GM12878 (cell line): ENCODE results near the gene TRERF1. TPM values are rescaled to one million over a fixed set of nuclear protein-coding genes. Genes with fewer than 3 reads are reported as not detected.

ENCODE experiments used
- ATAC-seq: fragments of 200-7000 bp; cut with Tn5 transposase; 3 replicates; pipeline ENCODE4 v1.9.1; 2020; ENCODE audit warnings: mild to moderate bottlenecking, moderate library complexity
- BruUV-seq: library from RNA; stranded (reverse); fragments of 400-500 nt; replicated peaks from 2 replicates; lab custom pipeline; 2021; lab: Mats Ljungman, UMichigan
- CTCF ChIA-PET: fragments of 300-600 bp; sonication (Branson Sonifier 250); formaldehyde crosslinking; extraction: SDS; loops from one replicate; lab custom pipeline; 2021; ENCODE audit warnings: inconsistent platforms; lab: Yijun Ruan, JAX
- POLR2A ChIA-PET: fragments of 350-600 bp; formaldehyde crosslinking; extraction: SDS; loops from one replicate; lab custom pipeline; 2021; ENCODE audit warnings: inconsistent platforms; lab: Charles Lee
- RAD21 ChIA-PET: fragments of 300-600 bp; sonication (Branson Sonifier 250); formaldehyde crosslinking; loops from one replicate; lab custom pipeline; 2023; ENCODE audit warnings: antibody characterized with exemption; ENCODE audit not compliant: unreplicated experiment; lab: Charles Lee
- SMC1A ChIA-PET: fragments of 300-600 bp; sonication (Branson Sonifier 250); formaldehyde crosslinking; loops from one replicate; lab custom pipeline; 2023; ENCODE audit not compliant: unreplicated experiment, uncharacterized antibody; lab: Charles Lee
- DNase-seq: peaks from one replicate; pipeline ENCODE4 v3.0.0-alpha.2; 2011; ENCODE audit warnings: low read depth, low spot score
- FAIRE-seq: peaks from 3 replicates; lab custom pipeline; 2011; peaks lifted over from hg19 to GRCh38; lab: Jason Lieb, UNC
- H2AFZ ChIP-seq: 2 replicates; pipeline ENCODE4 v1.6.0; 2011; ENCODE audit warnings: low read depth, low read length, control low read depth; ENCODE audit not compliant: control insufficient read depth
- H3K27ac ChIP-seq: 2 replicates; pipeline ENCODE4 v1.5.1; 2011; ENCODE audit warnings: control low read depth; ENCODE audit not compliant: control insufficient read depth, insufficient read depth
- H3K27me3 ChIP-seq, 2 experiments: replicated peaks in 1 of 2; 2 replicates each; pipeline versions ENCODE4 v1.6.0 to v1.6.1; 2011; ENCODE audit warnings: low read length in 1 of 2; ENCODE audit not compliant: control insufficient read depth in 2 of 2, insufficient read depth in 2 of 2
- H3K36me3 ChIP-seq, 2 experiments: 2 replicates each; pipeline ENCODE4 v1.5.1; 2011; ENCODE audit warnings: low read length in 1 of 2; ENCODE audit not compliant: control insufficient read depth in 2 of 2, insufficient read depth in 2 of 2
- H3K4me1 ChIP-seq: 2 replicates; pipeline ENCODE4 v1.6.1; 2011; ENCODE audit warnings: mild to moderate bottlenecking, low read length, moderate library complexity, mixed read lengths; ENCODE audit not compliant: control insufficient read depth, insufficient read depth
- H3K4me2 ChIP-seq: 2 replicates; pipeline ENCODE4 v1.6.0; 2011; ENCODE audit warnings: control low read depth; ENCODE audit not compliant: control insufficient read depth, insufficient read depth
- H3K4me3 ChIP-seq: fragments of 200-600 bp; sonication (generic); 2 replicates; pipeline ENCODE4 v1.5.1; 2016
- H3K79me2 ChIP-seq: 2 replicates; pipeline ENCODE4 v1.6.0; 2011; ENCODE audit warnings: low read length; ENCODE audit not compliant: control insufficient read depth, insufficient read depth
- H3K9ac ChIP-seq: 2 replicates; pipeline ENCODE4 v1.8.0; 2011; ENCODE audit warnings: low read length, control low read depth, mixed read lengths; ENCODE audit not compliant: control insufficient read depth, insufficient read depth
- H3K9me3 ChIP-seq: replicated peaks from 3 replicates; pipeline ENCODE4 v1.5.1; 2011; ENCODE audit warnings: mild to moderate bottlenecking, low read length; ENCODE audit not compliant: control insufficient read depth, insufficient read depth
- H4K20me1 ChIP-seq: 2 replicates; pipeline ENCODE4 v1.6.0; 2011; ENCODE audit not compliant: control insufficient read depth, insufficient read depth
- BCL11A ChIP-seq: IDR thresholded peaks from 2 replicates; pipeline ENCODE4 v1.6.1; 2011; ENCODE audit warnings: low read depth, low read length
- ESRRA ChIP-seq: IDR thresholded peaks from 2 replicates; pipeline ENCODE4 v1.6.1; 2012; ENCODE audit warnings: mild to moderate bottlenecking, low read length, improper control_type of control experiment
- KLF5 ChIP-seq: fragments of 450-650 bp; IDR thresholded peaks from 2 replicates; pipeline ENCODE4 v1.6.1; 2014; ENCODE audit warnings: mild to moderate bottlenecking; ENCODE audit not compliant: partially characterized antibody
- LARP7 ChIP-seq: fragments of 450-650 bp; IDR thresholded peaks from 2 replicates; pipeline ENCODE4 v1.6.1; 2017; ENCODE audit warnings: mild to moderate bottlenecking
- NFXL1 ChIP-seq: fragments of 450-650 bp; IDR thresholded peaks from 2 replicates; pipeline ENCODE4 v1.6.1; 2017; ENCODE audit warnings: antibody characterized with exemption, mild to moderate bottlenecking, borderline replicate concordance
- RAD21 ChIP-seq: IDR thresholded peaks from 2 replicates; pipeline ENCODE4 v1.6.1; 2011; ENCODE audit warnings: mild to moderate bottlenecking, low read depth, low read length, moderate library complexity; ENCODE audit not compliant: insufficient read depth
- SREBF2 ChIP-seq: IDR thresholded peaks from 2 replicates; pipeline ENCODE4 v1.6.1; 2012; ENCODE audit warnings: mild to moderate bottlenecking, low read length
- TCF7 ChIP-seq: IDR thresholded peaks from 2 replicates; pipeline ENCODE4 v1.6.1; 2014; ENCODE audit warnings: antibody characterized with exemption, borderline replicate concordance
- WGBS: methylation state at CpG from one replicate; pipeline ENCODE4 v1.1.6; 2016; ENCODE audit warnings: low lambda C conversion rate; ENCODE audit not compliant: insufficient replicate concordance, insufficient coverage; ENCODE audit errors: missing lambda C conversion rate; 5-methylcytosine and 5-hydroxymethylcytosine counted together
- in situ Hi-C: fragments of 300-500 bp; cut with MboI; formaldehyde crosslinking; loops from 9 replicates; pipeline ENCODE4 v1.14.3; 2018; ENCODE audit warnings: mixed read lengths
- intact Hi-C: fragments of 100-400 bp; cut with micrococcal nuclease; formaldehyde crosslinking; loops from one replicate; pipeline ENCODE4 v1.14.2; 2022; ENCODE audit not compliant: unreplicated experiment
- polyA plus RNA-seq, 11 experiments: library from polyadenylated mRNA; depleted of rRNA in 4 of 11; unstranded in 6 of 11; stranded (reverse) in 5 of 11; fragments of >200 nt; fragmentation: Nextera tagmentation in 4 of 11; fragmentation: Illumina TruSeq in 1 of 11; extraction: Ambion mirVana in 4 of 11; extraction: Trizol in 1 of 11; gene quantifications; 1 replicate in 1 of 11; 2 replicates in 10 of 11; pipeline versions ENCODE4 v1.2.1 to v1.2.3, GENCODE V29; 2011 to 2016; ENCODE audit warnings: inconsistent platforms in 2 of 11, missing spikeins in 2 of 11, low read depth in 1 of 11
- total RNA-seq, 4 experiments: library from RNA; depleted of rRNA in 3 of 4; stranded (reverse); fragments of >200 nt in 3 of 4; fragmentation: Illumina TruSeq in 1 of 4; extraction: Trizol in 1 of 4; gene quantifications; 2 replicates each; pipeline versions ENCODE4 v1.2.1 to v1.2.3, GENCODE V29; 2013 to 2021

The TRERF1 gene
- total and polyA plus RNA-seq, 10 of the 15 experiments (the other 5 are each of a cell fraction or from before 2014, with no cell fraction given): 2.2 to 19.4 (median 7.2) TPM

- FAIRE-seq (no peak), ATAC-seq (no peak)
- BruUV-seq: no TSS peak
- H3K4me3 ChIP-seq: no peak overlapping the region
- 4% methylated on average over 2 of the region's 2 CpGs for WGBS
- no peaks in the 10 kb centered on the region for H4K20me1 ChIP-seq
- intact Hi-C loops: no loop called here
- ChIA-PET CTCF (no interaction called here), SMC1A (interaction anchor here (1.0 to 1.1 kb wide), 3 partner anchors 10 to 81 kb away, joined by 3 read pairs; no protein-coding TSS in a partner anchor), POLR2A (no interaction called here)
- no peak overlapping the region for H2AFZ ChIP-seq
- H3K79me2 ChIP-seq: no peaks in the 10 kb centered on the region
- no peaks in the 10 kb centered on the region for H3K27me3 ChIP-seq
- no peaks in the 10 kb centered on the region; the same call in 2 of the 3 replicates for H3K9me3 ChIP-seq
- H3K4me1 ChIP-seq: peaks cover 4% of the 10 kb centered on the region
- TF ChIP-seq KLF5 (no peak), RAD21 (no peak), BCL11A (no peak), ESRRA (no peak), LARP7 (no peak), TCF7 (no peak)
- TF ChIP-seq, all 136 proteins: peak for 0
- in situ Hi-C loops: no loop called here
- RAD21 ChIA-PET: no interaction called here
- H3K9ac ChIP-seq: no peak overlapping the region
- no peak overlapping the region for H3K4me2 ChIP-seq
- H3K27ac ChIP-seq: no peak overlapping the region
- DNase-seq: no peak
- H3K36me3 ChIP-seq: no peaks in the 10 kb centered on the region
Measured at GRCh38 chr6:42321976-42322375, 129.8 kb downstream of the TRERF1 start.

- H3K27ac ChIP-seq: no peak overlapping the region
- TF ChIP-seq SREBF2 (no peak), NFXL1 (no peak)
- TF ChIP-seq, all 136 proteins: peak for 0
- intact Hi-C loops: no loop called here
- ChIA-PET POLR2A (no interaction called here), RAD21 (no interaction called here), CTCF (interaction anchor here (1.5 kb wide), 1 partner anchor 12 kb away, joined by 3 read pairs; no protein-coding TSS in a partner anchor), SMC1A (interaction anchor here (1.1 kb wide), 1 partner anchor 18 kb away, joined by 3 read pairs; no protein-coding TSS in a partner anchor)
- H3K9me3 ChIP-seq: no peaks in the 10 kb centered on the region; the same call in 2 of the 3 replicates
- no peak overlapping the region for H2AFZ ChIP-seq
- WGBS: 91% methylated on average over 5 of the region's 5 CpGs
- H3K79me2 ChIP-seq: no peaks in the 10 kb centered on the region; the same call in 1 of the 2 replicates
- no peaks in the 10 kb centered on the region for H4K20me1 ChIP-seq
- H3K4me3 ChIP-seq: no peak overlapping the region
- BruUV-seq: no TSS peak
- H3K9ac ChIP-seq: no peak overlapping the region
- H3K27me3 ChIP-seq: no peaks in the 10 kb centered on the region
- no peak overlapping the region for H3K4me2 ChIP-seq
- no peak for ATAC-seq
- peaks cover 14% of the 10 kb centered on the region for H3K4me1 ChIP-seq
- FAIRE-seq: no peak
- in situ Hi-C loops: no loop called here
- H3K36me3 ChIP-seq: no peaks in the 10 kb centered on the region
- no peak for DNase-seq
Measured at GRCh38 chr6:42320762-42321161, 131.0 kb downstream of the TRERF1 start.
